CD14-positive monocyte (primary cell): ENCODE measurements around the gene ARPC1B. TPM values are rescaled to one million over a fixed set of nuclear protein-coding genes. Genes with fewer than 3 reads are reported as not detected.

Experiments used
- DNase-seq, 3 donors: peaks; one replicate each; pipeline ENCODE4 v3.0.0-alpha.2; 2011 to 2022
- H2AFZ ChIP-seq: 2 replicates; pipeline ENCODE4 v1.6.0; 2012; ENCODE audit warnings: mild to moderate bottlenecking, low read depth, low read length, inconsistent platforms; ENCODE audit not compliant: insufficient read depth, poor library complexity, severe bottlenecking
- H3K27ac ChIP-seq, 2 donors: 1 replicate in 1 of 2; 2 replicates in 1 of 2; pipeline ENCODE4 v1.5.1; 2012 to 2013; ENCODE audit warnings: low read length in 2 of 2, control low read depth in 1 of 2, inconsistent platforms in 1 of 2, low read depth in 1 of 2, mild to moderate bottlenecking in 1 of 2
- H3K27me3 ChIP-seq, 2 donors: one replicate each; pipeline versions ENCODE4 v1.6.0 to v1.6.1; 2011 to 2013; ENCODE audit warnings: low read length in 2 of 2; ENCODE audit not compliant: control insufficient read depth in 2 of 2, insufficient read depth in 2 of 2
- H3K36me3 ChIP-seq, 2 donors: replicated peaks in 1 of 2; 1 replicate in 1 of 2; 2 replicates in 1 of 2; pipeline versions ENCODE4 v1.5.1 to v1.6.1; 2012 to 2013; ENCODE audit warnings: low read length in 2 of 2, control low read depth in 1 of 2, inconsistent platforms in 1 of 2, mild to moderate bottlenecking in 1 of 2; ENCODE audit not compliant: insufficient read depth in 2 of 2, control insufficient read depth in 1 of 2
- H3K4me1 ChIP-seq, 2 donors: 1 replicate in 1 of 2; 2 replicates in 1 of 2; pipeline versions ENCODE4 v1.5.1 to v1.6.1; 2012 to 2013; ENCODE audit warnings: low read length in 2 of 2, control low read depth in 1 of 2, inconsistent platforms in 1 of 2, mild to moderate bottlenecking in 1 of 2, moderate library complexity in 1 of 2; ENCODE audit not compliant: insufficient read depth in 2 of 2, control insufficient read depth in 1 of 2
- H3K4me2 ChIP-seq: replicated peaks from 2 replicates; pipeline ENCODE3; 2012; ENCODE audit warnings: low read length, moderate library complexity, mild to moderate bottlenecking; ENCODE audit not compliant: poor library complexity, severe bottlenecking; ENCODE audit errors: extremely low read depth
- H3K4me3 ChIP-seq, 3 experiments: fragments of 200-600 bp in 1 of 3; sonication (generic) in 1 of 3; replicated peaks in 1 of 3; 1 replicate in 2 of 3; 2 replicates in 1 of 3; pipeline ENCODE4 v1.5.1; 2011 to 2013; ENCODE audit warnings: low read length in 3 of 3, mild to moderate bottlenecking in 3 of 3, control low read depth in 2 of 3, low read depth in 2 of 3, inconsistent platforms in 1 of 3, moderate library complexity in 1 of 3
- H3K79me2 ChIP-seq: 2 replicates; pipeline ENCODE4 v1.6.0; 2012; ENCODE audit warnings: mild to moderate bottlenecking, control low read depth, inconsistent platforms, low read length, moderate library complexity; ENCODE audit not compliant: insufficient read depth
- H3K9ac ChIP-seq: 2 replicates; pipeline ENCODE4 v1.6.0; 2017; ENCODE audit warnings: low read length, mild to moderate bottlenecking; ENCODE audit not compliant: insufficient read depth, poor library complexity, severe bottlenecking
- H3K9me3 ChIP-seq, 2 donors: replicated peaks in 1 of 2; 1 replicate in 1 of 2; 2 replicates in 1 of 2; pipeline versions ENCODE4 v1.5.1 to v1.6.1; 2012 to 2013; ENCODE audit warnings: low read length in 2 of 2, control low read depth in 1 of 2; ENCODE audit not compliant: control insufficient read depth in 1 of 2, insufficient read depth in 1 of 2
- H4K20me1 ChIP-seq: 2 replicates; pipeline ENCODE4 v1.6.0; 2012; ENCODE audit warnings: mild to moderate bottlenecking, low read length, control low read depth, moderate library complexity; ENCODE audit not compliant: insufficient read depth
- H3K27ac Mint-ChIP-seq, 7 donors: one replicate each; pipeline ENCODE4 v1.8.0; 2020; ENCODE audit warnings: mild to moderate bottlenecking in 7 of 7, mixed read lengths in 7 of 7, moderate library complexity in 6 of 7, inconsistent platforms in 2 of 7
- H3K27me3 Mint-ChIP-seq, 3 donors: one replicate each; pipeline ENCODE4 v1.8.0; 2021 to 2022; ENCODE audit warnings: low read depth in 3 of 3, mild to moderate bottlenecking in 3 of 3, mixed read lengths in 3 of 3, moderate library complexity in 3 of 3, inconsistent platforms in 1 of 3
- H3K36me3 Mint-ChIP-seq, 2 donors: one replicate each; pipeline ENCODE4 v1.8.0; 2020; ENCODE audit warnings: mixed read lengths in 2 of 2, inconsistent platforms in 1 of 2, mild to moderate bottlenecking in 1 of 2
- H3K4me1 Mint-ChIP-seq: one replicate; pipeline ENCODE4 v1.8.0; 2020; ENCODE audit warnings: mild to moderate bottlenecking, mixed read lengths
- H3K4me3 Mint-ChIP-seq, 2 donors: one replicate each; pipeline ENCODE4 v1.8.0; 2020; ENCODE audit warnings: mild to moderate bottlenecking in 2 of 2, mixed read lengths in 2 of 2, moderate library complexity in 1 of 2
- H3K9me3 Mint-ChIP-seq, 7 donors: one replicate each; pipeline ENCODE4 v1.8.0; 2020 to 2022; ENCODE audit warnings: mixed read lengths in 7 of 7, mild to moderate bottlenecking in 6 of 7, moderate library complexity in 6 of 7, inconsistent platforms in 2 of 7
- WGBS: methylation state at CpG from one replicate; pipeline ENCODE4 v1.1.5; 2013; ENCODE audit warnings: missing lambda C conversion rate; ENCODE audit not compliant: insufficient coverage; 5-methylcytosine and 5-hydroxymethylcytosine counted together
- intact Hi-C, 2 donors: fragments of 100-400 bp; cut with micrococcal nuclease; formaldehyde crosslinking; loops; one replicate each; pipeline versions ENCODE4 v1.15.0 to v1.15.1; 2023
- polyA plus RNA-seq, 3 donors: library from polyadenylated mRNA; depleted of rRNA in 1 of 3; unstranded in 2 of 3; stranded (reverse) in 1 of 3; fragments of 300-500 nt in 2 of 3; fragments of >200 nt in 1 of 3; fragmentation: Illumina TruSeq in 2 of 3; gene quantifications; 1 replicate in 2 of 3; 2 replicates in 1 of 3; pipeline ENCODE4 v1.2.3, GENCODE V29; 2012 to 2021
- TF ChIP-seq, protein P1 (sequence below): fragments of 200-600 bp; IDR thresholded peaks from one replicate; pipeline ENCODE4 v1.8.0; 2022; ENCODE audit warnings: antibody characterized with exemption, mild to moderate bottlenecking

The ARPC1B gene
- polyA plus RNA-seq, 3 donors, result 1,179 to 1,362 (median 1,282) TPM

- Histone ChIP-seq H3K27me3 (no peaks in the 10 kb centered on the region), H3K9ac (no peak overlapping the region), H3K79me2 (no peaks in the 10 kb centered on the region), H2AFZ (no peak overlapping the region), H3K4me1 (no peaks in the 10 kb centered on the region), H3K36me3 (peaks cover 73 to 97% of the 10 kb centered on the region in 2 donors), H3K4me3 (no peak overlapping the region), H3K27ac (no peak overlapping the region), H4K20me1 (peaks cover 30% of the 10 kb centered on the region), H3K9me3 (no peaks in the 10 kb centered on the region), H3K4me2 (no peak overlapping the region)
- TF ChIP-seq, protein P1, sequence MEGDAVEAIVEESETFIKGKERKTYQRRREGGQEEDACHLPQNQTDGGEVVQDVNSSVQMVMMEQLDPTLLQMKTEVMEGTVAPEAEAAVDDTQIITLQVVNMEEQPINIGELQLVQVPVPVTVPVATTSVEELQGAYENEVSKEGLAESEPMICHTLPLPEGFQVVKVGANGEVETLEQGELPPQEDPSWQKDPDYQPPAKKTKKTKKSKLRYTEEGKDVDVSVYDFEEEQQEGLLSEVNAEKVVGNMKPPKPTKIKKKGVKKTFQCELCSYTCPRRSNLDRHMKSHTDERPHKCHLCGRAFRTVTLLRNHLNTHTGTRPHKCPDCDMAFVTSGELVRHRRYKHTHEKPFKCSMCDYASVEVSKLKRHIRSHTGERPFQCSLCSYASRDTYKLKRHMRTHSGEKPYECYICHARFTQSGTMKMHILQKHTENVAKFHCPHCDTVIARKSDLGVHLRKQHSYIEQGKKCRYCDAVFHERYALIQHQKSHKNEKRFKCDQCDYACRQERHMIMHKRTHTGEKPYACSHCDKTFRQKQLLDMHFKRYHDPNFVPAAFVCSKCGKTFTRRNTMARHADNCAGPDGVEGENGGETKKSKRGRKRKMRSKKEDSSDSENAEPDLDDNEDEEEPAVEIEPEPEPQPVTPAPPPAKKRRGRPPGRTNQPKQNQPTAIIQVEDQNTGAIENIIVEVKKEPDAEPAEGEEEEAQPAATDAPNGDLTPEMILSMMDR, result no peak
- Mint-ChIP-seq H3K36me3 (peaks cover 77 to 89% of the 10 kb centered on the region in 2 donors), H3K27ac (peak overlapping the region in 1 of 7 donors; percentile 54), H3K9me3 (peaks cover 0 to 5% (median 2%) of the 10 kb centered on the region in 7 donors), H3K27me3 (peaks cover 0 to 2% (median 0%) of the 10 kb centered on the region in 3 donors), H3K4me3 (no peak overlapping the region), H3K4me1 (no peaks in the 10 kb centered on the region)
- DNase-seq, result no peak
- 94% methylated on average over 24 of the region's 29 CpGs for WGBS
- intact Hi-C loops, result no loop called here
Observed at GRCh38 chr7:99419323-99420021, 44.9 kb downstream of the ARPC1B start.

DNA sequence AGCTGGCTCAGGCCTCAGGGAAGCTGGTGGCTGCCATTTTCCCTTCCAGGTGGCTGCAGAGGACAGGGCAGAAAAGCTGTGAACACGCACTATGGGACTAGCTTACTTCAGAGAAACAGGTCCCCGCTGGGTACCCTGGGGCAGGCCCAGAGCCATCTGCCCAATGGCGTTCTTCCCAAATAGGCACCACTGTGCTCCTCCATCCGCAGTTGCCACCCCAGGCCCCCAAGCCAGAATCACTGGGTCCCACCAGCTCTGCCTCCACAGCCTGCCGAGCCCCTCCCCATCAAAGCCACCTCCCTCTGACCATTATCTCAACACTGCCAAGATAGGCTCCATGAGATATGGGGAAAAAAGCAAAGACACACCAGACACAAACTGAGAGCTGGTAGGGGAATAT is 45.7 kb downstream of the ARPC1B start:
- peaks cover 77 to 89% of the 10 kb centered on the region in 2 donors for H3K36me3 Mint-ChIP-seq
- H3K27me3 ChIP-seq, result no peaks in the 10 kb centered on the region
- H3K27me3 Mint-ChIP-seq, result peaks cover 0 to 2% (median 0%) of the 10 kb centered on the region in 3 donors
- H3K4me3 Mint-ChIP-seq, result no peak overlapping the region
- 96% methylated on average over 4 of the region's 5 CpGs for WGBS
- intact Hi-C loops, result no loop called here
- H3K9me3 Mint-ChIP-seq, result peaks cover 0 to 1% (median 0%) of the 10 kb centered on the region in 7 donors
- no peak overlapping the region for H3K4me3 ChIP-seq
- no peak for DNase-seq
- H2AFZ ChIP-seq, result no peak overlapping the region
- H3K9me3 ChIP-seq, result no peaks in the 10 kb centered on the region
- H3K4me1 ChIP-seq, result no peaks in the 10 kb centered on the region
- H3K27ac Mint-ChIP-seq, result peak overlapping the region in 1 of 7 donors; percentile 26
- H3K36me3 ChIP-seq, result peaks cover 73 to 97% of the 10 kb centered on the region in 2 donors
- H3K4me1 Mint-ChIP-seq, result no peaks in the 10 kb centered on the region
- no peak overlapping the region for H3K4me2 ChIP-seq
- no peak overlapping the region for H3K9ac ChIP-seq
- TF ChIP-seq, protein P1, result no peak
- peaks cover 30% of the 10 kb centered on the region for H4K20me1 ChIP-seq
- H3K79me2 ChIP-seq, result no peaks in the 10 kb centered on the region
- no peak overlapping the region for H3K27ac ChIP-seq
